ENCODE measurements around the gene NLRX1.

DNA sequence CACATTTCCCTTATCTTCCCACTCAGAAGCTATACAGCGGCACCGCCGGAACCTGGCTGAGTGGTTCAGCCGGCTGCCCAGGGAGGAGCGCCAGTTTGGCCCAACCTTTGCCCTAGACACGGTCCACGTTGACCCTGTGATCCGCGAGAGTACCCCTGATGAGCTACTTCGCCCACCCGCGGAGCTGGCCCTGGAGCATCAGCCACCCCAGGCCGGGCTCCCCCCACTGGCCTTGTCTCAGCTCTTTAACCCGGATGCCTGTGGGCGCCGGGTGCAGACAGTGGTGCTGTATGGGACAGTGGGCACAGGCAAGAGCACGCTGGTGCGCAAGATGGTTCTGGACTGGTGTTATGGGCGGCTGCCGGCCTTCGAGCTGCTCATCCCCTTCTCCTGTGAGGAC is 4.9 kb downstream of the NLRX1 start:
- TF ChIP-seq, protein P1, sequence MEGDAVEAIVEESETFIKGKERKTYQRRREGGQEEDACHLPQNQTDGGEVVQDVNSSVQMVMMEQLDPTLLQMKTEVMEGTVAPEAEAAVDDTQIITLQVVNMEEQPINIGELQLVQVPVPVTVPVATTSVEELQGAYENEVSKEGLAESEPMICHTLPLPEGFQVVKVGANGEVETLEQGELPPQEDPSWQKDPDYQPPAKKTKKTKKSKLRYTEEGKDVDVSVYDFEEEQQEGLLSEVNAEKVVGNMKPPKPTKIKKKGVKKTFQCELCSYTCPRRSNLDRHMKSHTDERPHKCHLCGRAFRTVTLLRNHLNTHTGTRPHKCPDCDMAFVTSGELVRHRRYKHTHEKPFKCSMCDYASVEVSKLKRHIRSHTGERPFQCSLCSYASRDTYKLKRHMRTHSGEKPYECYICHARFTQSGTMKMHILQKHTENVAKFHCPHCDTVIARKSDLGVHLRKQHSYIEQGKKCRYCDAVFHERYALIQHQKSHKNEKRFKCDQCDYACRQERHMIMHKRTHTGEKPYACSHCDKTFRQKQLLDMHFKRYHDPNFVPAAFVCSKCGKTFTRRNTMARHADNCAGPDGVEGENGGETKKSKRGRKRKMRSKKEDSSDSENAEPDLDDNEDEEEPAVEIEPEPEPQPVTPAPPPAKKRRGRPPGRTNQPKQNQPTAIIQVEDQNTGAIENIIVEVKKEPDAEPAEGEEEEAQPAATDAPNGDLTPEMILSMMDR (IDR thresholded peaks at IDR 0.05) = no peak
- no peak for TF ChIP-seq POLR2A (IDR thresholded peaks at IDR 0.05)
- TF ChIP-seq EP300 (IDR thresholded peaks at IDR 0.05) = no peak
